GM21447 (cell line): ENCODE data around the gene OGA.
A peak's percentile ranks its signal among the peaks of the same experiment; 100 is the strongest.

Source experiments
- ATAC-seq: cut with Tn5 transposase; IDR thresholded peaks from one replicate; pipeline ENCODE4 v1.9.1; 2021; ENCODE audit not compliant: unreplicated experiment

OGA gene

DNA sequence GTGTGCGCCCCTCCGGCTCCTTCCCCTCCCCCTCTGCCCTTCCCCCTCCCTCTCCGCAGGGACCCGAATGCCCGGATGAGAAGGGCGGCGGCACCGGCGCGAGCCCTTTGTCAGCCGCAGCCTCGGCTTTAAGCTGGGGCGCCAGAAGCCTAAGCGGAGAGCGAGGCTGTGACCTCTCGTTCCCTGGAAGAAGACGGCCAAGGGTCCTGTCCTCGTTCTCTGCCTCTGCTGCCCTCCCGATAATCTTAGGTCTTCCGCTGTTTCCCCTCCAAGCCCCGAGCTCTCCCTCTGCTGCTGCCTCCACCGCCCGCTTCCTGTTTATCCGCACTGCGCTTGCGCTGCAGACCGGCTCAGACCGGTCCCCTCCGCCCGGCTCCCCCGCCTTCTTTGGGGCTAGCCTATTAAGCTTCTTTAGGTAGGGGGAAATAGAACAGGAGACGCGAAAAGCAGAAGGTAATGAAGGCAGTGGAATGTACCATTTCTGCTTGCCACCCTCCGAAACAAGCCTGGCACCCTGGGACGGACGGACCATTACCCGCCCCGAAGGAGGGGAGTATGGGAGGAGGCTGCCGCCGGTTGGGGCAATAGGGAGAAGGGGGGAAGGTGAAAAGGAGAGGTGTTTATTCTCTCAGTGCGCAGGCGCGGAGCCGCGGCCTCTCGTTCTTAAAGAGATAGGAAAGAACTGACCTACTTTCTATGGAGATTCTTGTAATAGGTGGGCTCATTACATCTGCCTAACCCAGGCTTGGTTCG, at the start of gene OGA:
Gene OGA (minus strand): TSS at position 326 of the 753 bp plus-strand sequence. CDS start 422 bp downstream, outside the sequence.
- ATAC-seq = peak; percentile 82

DNA sequence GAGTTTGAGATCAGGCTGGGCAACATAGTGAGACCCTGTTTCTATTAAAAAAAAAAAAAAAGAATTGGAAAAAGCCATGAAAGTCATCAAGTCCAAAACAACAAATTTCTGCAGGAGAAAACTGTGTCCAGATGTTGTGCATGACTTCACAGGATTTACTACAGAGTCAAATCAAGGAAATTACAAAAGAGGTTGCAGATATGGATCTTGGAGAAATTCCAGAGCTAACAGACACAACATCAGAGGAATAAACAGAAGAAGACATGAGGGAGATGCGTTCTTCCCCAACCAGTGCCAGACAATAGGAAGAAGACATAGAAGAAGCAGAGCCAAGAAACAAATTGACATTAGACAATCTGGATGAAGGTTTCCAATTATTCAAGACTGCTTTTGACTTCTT, 49.7 kb upstream of the OGA start:
- ATAC-seq = no peak

DNA sequence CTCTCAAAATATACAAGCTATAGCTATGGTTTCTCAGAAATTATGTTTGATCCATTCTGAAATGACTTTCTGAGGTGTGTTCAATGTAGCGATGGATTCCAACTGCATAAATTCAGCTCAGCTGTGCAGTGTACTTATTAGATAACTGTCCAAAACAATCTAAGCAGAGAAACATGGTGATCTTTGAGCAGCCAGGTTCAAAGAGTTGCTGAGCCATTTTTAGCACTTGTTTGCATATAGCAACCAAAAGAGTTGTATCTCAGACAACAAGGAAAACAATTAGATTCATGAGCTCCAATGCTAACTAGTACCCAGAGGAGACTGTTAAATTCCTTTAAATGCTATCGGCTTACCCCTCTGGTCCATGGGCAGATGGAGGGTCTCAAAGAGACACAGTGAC, 41.3 kb upstream of the OGA start:
- ATAC-seq = no peak

DNA sequence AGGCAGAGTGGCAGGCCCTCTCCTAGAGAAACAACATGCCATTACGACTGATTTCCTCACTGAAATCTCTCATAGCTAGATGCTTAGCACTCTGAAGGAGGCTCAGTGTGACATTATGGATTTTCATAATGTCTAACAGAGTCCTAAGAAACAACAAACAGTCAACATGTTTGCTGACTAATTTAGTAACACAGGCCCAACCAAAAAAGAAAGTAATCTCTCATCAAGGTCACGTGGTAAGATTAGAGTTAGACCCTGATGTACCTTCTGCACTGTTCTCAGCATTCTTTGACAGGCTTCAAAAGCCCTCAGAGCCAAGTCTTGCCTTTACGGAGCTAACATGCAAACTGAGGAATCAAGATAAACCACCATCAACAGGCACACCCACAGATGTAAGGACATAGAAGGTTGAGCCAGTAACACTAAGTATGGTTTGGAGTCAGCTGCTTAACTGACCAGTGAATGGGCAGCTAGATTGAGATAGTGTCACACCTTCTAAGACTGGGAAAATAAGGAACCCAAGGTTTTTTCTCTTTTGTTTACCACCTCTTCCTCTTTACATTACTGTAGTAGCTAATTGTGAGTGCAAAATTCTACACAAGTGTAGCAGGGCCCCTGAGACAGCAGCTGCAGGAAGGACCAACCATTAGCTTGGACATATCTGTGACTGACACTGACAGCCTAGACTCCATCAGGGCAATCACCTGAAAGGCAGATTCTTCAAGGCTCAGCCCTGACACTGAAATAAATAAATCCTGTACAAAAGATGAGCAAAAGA, 40.7 kb upstream of the OGA start:
- ATAC-seq = peak; percentile 88

DNA sequence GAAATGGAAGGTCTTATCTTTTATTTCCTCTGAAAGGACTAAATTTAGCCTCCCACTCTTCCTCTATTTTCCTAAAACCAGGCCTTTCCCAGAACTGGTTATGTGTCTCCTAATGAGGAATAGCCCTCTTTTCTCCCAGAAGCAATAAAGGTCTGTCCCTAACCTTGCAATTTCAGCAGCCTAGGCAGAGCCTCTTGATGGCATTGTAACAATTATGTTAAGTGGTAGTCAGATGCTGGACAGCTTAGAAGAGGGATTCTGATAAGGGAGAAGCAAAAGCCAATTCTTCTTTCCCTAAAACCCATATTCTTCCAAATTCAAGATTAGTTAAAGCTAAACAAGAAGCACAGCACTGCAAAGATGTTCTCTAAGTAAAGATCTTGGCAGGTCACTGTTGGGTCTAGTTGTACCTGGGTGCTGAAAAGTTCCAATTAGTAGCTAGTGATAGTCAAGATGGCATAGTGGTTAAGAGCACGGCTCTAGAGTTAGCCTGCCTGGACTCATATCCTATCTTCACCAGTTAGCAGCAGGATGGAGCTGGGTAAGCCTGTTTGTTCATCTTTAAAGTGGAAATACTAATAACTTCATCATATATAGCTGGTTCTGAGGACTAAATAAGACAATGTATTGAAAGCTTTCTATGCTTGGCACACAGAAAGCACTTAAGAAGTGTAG, 39.7 kb upstream of the OGA start:
- ATAC-seq = no peak

DNA sequence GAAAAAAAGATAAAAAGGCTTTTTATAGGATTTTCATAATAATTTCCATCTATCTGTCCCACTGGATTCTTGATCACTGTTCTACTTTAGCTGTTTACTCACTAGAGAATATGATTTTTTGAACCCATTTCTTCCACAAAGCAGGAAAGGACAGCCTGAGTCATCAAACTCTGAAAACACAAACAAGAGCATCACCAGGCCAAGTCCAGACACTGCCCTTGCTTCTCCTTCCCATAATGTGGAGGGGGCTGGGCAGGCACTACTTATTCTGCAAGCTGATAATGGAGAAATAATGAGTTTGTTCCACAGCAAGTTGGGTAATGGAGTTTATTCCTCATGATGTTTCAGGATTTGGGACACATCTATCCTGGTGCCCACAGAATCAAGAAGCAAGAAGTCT, 38.4 kb upstream of the OGA start:
- ATAC-seq = no peak

DNA sequence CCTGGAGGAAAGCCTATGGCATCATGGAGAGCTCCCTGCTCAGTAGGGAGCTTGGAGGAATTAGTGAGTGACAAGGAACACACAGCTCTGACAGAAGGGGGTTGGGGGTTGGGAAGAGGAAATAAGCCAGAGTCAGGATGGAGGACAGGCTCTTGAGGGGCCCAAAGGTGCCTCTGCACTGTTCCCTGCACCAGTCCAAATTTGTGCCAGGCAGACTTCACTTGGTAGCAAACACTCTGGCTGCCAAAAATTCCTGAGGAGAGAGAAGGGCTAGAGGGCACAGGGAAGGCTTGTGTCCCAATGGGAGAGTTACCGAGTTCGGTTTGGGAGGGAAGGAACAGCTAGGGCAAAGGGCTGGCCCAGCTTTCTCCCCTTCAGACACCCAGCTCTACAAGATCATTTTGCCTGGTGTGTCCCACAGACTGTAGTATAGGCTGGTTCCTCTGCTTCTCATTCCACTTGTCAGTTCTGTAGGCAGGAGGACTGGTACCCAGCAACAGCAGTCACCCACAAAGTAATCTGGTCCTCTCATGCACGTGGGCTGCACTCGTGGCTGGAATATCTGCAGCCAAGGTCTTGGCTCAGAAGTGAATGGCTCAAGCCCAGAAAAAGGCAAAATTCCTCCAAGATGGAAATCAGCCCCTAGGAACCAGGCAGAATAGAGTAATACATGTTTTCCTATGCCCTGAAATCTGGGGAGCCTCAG, 33.3 kb upstream of the OGA start:
- no peak for ATAC-seq

DNA sequence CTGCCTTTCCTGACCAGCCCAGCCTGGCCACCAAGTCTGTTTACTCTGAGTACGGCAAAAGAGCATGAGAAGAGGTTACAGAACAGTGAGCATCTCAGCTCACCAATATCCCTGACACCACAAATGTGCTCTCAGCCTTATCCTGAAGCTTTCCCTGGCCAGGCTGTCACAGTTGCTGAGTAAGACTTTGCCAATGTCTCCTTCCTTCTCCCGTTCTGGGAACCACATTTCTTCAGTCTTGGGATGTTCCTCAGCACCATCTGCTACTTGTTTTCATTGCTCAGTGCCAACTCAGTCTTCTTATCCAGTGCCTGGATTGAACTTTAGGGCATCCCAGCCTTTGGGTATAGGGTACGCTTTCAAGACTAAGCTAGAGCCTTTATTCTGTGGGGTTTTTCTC, 32.5 kb upstream of the OGA start:
- ATAC-seq = no peak

DNA sequence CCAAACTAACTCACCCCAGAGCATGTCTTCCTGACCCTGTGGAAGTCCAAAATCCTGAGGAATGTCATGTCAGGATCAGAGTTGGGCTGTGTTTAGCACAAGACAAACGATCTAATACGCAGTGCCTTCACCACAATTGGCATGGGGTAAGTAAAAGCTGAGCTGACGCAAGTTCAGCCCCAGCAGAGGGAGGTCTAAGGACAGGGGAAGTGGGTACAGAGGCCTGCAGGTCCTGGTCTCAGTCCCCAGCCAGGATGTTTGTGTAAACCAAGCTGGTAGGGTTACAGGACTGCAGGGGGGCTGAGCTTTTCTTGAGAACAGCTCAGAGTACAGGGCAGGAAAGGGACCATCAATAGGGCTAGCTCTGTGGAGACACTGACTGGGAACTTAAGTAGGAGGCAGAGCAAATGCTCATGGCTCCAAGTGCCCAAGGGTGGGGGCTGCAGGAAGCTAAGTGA, 30.7 kb upstream of the OGA start:
- ATAC-seq = no peak

DNA sequence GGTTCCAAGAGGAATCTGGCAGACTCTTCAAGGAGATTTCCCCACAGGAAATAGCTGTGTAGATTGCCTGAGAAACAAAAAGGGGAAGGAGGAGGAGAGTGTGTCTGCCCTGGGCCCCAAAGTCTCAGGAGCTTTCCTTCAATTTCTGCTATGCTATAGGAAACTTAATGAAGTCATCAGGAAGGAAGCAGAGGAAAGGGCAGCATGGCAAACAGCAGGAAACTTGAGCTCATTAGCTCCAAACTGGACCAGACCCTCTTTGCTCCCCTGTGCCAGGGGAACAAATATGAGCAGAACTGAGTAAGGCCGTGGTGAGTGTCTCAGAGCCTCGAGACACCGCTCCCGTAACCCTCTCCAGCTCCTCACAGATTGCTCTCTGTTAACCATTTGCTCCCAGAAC, 30.2 kb upstream of the OGA start:
- no peak for ATAC-seq

DNA sequence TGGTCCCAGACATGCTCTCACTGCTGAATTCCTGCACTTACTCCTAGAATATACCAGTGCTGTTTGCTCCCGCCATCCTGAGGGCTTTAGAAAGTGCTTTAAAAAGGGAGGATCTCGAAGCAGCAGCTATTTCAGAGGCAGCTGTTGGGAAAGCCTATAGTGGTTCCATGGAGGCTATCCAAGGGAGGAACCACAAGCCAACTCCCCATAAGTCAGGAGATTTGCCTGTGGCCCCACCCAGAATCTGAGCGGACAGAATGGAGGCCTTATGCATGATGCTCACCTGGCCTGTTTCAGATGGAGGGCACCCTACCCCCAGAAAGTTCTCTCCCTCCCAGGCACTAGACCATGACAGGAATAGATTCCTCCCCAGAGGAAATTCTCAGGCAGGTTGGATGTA, 27.6 kb upstream of the OGA start:
- no peak for ATAC-seq

DNA sequence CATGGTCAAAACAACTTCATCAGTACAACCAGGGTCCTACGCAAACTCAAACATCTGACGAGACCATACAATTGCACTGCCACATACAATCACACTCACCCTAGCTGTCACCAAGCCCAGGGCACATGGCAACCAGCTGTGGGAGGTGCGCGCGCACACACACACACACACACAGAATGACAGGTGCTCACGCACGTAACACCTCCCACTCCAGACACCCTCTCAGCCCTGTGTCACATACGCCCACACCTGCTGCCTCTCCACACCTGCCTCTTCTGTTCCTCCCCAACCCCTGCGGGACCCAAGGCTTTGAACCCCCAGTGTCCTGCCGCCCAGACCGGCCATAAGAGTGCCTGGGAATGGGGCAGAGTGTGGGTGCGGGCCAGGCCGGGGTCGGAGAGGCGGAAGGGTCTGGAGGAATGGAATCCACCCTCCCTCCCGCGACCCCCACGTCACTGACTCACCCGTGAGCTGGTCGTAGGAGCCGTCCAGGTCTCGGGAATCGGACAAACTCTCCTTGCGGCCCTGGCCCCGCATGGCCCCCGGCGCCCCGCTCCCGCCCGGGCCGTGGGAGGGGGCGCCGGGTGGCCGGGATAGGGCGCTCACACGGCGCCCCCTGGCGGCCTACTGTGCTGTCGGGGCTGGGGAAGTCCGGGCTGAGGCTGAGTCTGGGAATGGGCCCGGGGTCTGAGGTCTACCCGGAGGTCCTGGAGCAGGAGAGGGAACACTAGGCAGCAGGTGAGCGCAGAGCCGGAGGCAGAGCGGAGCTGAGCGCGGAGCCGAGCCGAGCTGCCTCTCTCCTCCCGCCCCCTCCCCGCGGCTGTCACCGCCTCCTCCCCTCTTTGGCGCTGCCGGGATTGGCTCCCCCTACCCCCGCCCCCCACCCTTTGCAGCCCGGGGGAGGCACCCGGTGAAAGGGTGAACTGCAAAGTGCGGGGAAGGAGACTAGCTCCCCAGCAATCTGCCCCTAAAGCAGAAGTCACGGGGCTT, 25.1 kb upstream of the OGA start, which contains the start of gene KCNIP2:
Gene KCNIP2 (minus strand): TSS at position 769 of the 990 bp plus-strand sequence. CDS start 232 bp downstream, at position 537.
- ATAC-seq = no peak

DNA sequence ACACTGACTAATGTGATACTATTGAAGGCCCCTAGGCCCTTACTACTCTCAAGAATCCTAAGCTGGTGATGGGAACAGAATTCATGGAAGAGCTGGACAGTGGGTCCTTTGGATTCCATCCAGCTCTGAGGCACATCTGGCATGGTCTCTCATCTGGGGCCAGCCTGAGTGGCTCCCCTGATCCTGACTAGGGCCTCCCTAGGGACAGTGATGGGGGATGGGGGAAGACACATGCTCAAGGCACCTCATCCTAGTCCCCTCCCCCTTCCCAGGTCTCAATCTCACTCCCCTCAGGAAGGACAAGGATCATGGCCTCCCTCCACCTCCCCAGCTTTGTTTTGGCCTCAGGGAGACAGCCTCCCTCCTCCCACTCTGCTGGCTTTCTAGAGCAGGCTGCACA, 23.6 kb upstream of the OGA start:
- no peak for ATAC-seq

DNA sequence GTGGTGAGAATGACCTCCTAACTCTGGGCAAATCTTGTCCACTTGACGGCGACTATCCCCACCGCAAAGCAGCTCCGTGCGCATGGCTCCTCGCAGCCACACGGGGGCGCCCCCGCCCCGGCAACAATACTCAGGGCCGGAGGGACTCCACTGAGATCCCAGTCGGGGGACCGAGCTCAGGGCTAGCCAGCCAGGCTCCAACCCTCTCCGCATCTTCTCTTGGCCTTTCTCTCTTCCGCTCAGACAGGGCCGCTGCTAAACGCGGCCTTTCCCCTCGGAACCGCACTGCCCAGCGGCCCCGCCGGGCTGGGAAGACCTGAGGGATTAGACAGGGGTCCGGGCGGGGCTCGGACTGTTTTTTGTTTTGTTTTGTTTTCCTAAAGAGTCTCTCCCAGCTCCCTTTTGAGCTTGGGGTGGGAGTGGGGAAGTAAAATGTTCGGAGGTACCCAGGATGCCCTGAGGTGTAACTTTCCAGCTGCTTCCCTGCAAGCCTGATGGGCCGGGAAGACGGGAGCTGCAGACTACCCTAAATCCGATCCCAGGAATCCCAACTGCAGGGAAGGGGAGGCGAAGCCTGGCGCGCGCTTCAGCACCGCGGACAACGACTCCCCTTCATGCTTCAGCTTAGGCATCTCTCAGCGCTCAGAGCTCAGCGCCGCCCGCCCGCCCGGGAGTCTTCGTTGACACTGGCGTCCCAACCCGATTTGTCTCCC, 22.7 kb upstream of the OGA start:
- ATAC-seq = peak; percentile 68

DNA sequence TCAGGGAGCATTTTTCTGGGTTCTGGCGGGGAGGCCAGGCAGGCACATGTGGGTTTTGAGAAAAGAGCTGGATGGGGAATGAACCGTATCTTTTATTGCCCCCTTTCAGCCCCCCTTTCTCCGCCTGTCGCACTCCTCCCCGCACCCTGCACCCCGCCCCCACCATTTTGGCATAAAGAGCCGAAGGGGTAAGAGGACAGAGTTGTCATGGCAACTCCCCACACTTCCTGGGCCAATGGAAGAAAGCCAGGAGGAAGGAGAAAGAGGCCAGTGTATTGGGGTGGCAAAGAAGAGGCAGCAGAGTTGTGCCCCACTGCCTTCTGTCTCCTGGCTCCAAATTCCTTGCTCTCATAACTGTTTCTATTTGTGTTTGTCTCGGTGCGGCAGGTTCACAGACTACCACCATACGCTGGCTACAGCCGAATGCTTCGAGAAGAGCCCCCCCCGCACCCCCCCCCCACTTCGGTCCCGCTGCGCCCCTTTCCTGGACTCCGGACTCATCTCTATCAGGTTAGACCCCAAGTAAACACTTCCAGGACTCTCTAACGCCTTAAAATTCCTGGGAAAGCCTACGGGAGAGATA, 21.9 kb upstream of the OGA start:
- no peak for ATAC-seq

DNA sequence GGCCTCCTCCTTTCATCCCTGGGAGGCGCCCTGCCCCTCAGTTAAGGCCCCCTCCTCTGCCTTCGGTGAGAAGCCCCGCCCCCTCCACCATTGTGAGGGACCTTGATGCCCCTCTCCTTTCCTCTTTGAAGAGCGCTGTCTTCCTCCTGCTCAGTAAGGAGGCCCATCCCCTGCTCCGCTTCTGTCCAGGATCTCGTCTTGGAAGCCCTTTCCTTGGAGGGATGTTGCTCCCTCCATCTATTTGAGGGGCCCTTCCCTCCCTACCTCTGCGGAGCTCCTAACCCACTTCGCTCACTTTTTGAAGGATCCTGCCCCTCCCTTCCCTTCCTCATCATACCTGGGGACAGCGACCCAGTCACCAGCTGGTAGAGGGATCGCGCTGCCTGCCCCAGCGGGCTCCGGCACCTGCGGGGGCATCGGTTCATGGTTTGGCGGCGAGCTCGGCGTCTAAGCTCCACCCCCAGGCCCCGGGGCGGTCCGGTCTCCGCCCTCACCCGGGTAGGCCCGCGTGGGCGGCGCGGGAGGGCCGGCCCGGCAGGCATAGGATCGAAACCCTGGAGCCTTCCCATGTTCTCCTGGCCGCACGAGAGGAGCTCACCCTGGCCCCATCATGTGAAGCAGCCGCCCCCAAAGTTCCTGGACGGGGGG, 21.3 kb upstream of the OGA start:
- no peak for ATAC-seq

DNA sequence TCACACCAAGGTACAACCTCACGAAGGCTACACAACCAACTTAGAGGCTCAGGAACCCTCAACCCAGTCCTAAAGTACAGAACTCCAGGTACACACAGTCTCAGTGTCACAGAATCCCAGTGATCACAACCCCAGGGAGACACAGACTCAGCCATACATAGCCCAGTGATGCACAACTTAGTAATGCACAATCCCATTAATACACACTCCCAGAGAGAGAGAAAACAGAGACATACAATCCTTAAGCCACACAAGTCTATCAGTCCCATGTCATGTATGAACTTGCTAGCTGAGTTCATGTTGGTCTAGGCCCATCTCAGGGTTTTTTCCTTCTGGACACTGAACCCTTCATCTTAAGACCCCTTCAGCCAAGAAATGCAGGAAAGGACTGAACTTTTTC, 20.8 kb upstream of the OGA start:
- ATAC-seq = no peak

DNA sequence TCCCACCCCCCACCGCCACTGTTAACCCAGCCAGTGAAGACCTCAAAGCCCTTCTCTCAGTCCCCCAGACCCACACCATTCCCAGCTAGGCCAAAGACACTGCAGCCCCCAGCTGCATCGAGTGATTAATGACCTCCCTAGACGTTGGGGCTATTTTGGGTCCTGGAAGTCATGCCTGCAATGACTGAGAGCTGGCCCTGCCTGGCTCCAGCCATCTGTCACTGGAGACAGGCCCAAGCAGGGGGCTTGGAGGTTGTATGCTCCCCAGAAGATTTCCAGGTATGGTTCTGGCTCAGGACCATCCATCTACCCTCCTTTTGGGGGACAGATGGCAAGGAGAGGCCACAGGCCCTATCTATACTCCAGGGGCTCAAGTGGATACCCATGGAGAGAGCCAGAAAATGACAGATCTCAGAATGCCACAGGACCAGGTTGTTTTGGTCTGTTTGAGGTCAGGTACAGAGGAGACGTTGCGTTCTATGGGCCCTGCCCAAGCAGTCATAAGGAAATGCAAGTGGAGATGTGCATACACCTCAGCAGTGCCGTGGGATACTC, 20.2 kb upstream of the OGA start:
- no peak for ATAC-seq
